ENCODE results near the gene VPS54. TPM values are rescaled to one million over a fixed set of nuclear protein-coding genes. Genes with fewer than 3 reads are reported as not detected.

Gene VPS54
- total RNA-seq, 1 experiment from 2014 or later = 20.7 TPM

DNA sequence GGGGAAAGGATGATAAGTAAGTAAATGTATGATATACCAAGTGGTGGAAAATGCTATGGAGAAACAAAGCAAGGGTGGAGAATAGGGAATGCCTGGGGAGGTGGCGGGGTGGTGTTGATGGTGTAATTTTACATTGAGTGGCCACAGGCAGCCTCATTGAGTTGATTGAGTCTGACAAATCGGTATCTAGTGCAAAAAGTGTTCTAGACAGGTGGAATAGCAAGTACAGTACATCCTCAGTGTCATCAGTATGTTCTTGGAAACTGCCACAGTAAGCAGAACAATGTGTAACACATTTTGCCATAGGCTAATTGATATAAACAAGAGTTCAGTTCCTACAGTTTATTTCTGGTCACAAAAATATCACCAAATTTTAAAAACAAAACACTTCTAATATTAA, 131.2 kb downstream of the VPS54 start:
- H3K9me2 ChIP-seq (ENCODE audit: insufficient read depth) = no peaks in the 10 kb centered on the region
- no peaks in the 10 kb centered on the region for H3F3A ChIP-seq (ENCODE audit: insufficient read depth, low read depth)
- DNase-seq = no peak
- H3K27me3 ChIP-seq (ENCODE audit: insufficient read depth, low read depth) = no peaks in the 10 kb centered on the region
- H3K4me2 ChIP-seq = no peak overlapping the region
- H3K4me3 ChIP-seq = no peak overlapping the region
- ChIA-PET POLR2A (ENCODE audit: unreplicated experiment) (no interaction called here), CTCF (no interaction called here)
- no peaks in the 10 kb centered on the region for H3K4me1 ChIP-seq (replicated peaks; ENCODE audit: insufficient read depth)
- no peak overlapping the region for H3K27ac ChIP-seq
- no peaks in the 10 kb centered on the region for H3K79me2 ChIP-seq (ENCODE audit: low read depth)
- intact Hi-C loops (cut with micrococcal nuclease; ENCODE audit: unreplicated experiment) = loop anchor here (2.0 to 5.0 kb wide), 5 partner anchors 47 to 1101 kb away; partner anchors contain the start of genes MDH1, UGP2 and WDPCP
- TF ChIP-seq EZH2 (IDR thresholded peaks at IDR 0.05; ENCODE audit: low read depth) = no peak
- TF ChIP-seq, protein P1, sequence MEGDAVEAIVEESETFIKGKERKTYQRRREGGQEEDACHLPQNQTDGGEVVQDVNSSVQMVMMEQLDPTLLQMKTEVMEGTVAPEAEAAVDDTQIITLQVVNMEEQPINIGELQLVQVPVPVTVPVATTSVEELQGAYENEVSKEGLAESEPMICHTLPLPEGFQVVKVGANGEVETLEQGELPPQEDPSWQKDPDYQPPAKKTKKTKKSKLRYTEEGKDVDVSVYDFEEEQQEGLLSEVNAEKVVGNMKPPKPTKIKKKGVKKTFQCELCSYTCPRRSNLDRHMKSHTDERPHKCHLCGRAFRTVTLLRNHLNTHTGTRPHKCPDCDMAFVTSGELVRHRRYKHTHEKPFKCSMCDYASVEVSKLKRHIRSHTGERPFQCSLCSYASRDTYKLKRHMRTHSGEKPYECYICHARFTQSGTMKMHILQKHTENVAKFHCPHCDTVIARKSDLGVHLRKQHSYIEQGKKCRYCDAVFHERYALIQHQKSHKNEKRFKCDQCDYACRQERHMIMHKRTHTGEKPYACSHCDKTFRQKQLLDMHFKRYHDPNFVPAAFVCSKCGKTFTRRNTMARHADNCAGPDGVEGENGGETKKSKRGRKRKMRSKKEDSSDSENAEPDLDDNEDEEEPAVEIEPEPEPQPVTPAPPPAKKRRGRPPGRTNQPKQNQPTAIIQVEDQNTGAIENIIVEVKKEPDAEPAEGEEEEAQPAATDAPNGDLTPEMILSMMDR (conservative IDR thresholded peaks at IDR 0.05) = no peak
- H2AFZ ChIP-seq = no peak overlapping the region
- H3K36me3 ChIP-seq (ENCODE audit: low read depth) = peaks cover 37% of the 10 kb centered on the region
- 0 out of 2 replicates have a peak, but pooled peaks cover 3% of the 10 kb centered on the region for H4K20me1 ChIP-seq (ENCODE audit: insufficient read depth)
- no peaks in the 10 kb centered on the region for H3K9me3 ChIP-seq (ENCODE audit: insufficient read depth, low read depth)
- BruUV-seq (replicated peaks) = no TSS peak

DNA sequence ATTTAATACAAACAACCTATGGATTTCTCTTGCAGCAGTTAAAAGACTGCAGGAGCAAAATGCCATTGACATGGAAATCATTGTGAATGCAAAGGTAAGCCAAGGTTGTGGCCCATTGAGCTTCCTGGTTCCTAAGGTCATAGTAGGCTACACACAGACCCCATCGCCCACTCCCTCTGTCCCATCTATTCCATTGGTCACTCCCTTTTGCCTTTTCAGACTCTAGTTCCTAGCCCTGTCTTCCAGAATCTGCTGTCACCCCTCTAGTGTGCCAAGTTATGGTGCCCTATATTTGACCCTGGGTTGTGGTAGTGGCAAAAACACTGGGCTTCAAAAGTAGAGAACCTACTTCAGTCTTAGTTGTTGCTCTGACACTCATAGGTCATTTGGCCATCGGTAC, 132.8 kb downstream of the VPS54 start:
- Histone ChIP-seq H2AFZ (no peak overlapping the region), H3F3A (ENCODE audit: insufficient read depth, low read depth) (no peaks in the 10 kb centered on the region), H3K9me3 (ENCODE audit: insufficient read depth, low read depth) (no peaks in the 10 kb centered on the region), H3K9me2 (ENCODE audit: insufficient read depth) (no peaks in the 10 kb centered on the region), H3K36me3 (ENCODE audit: low read depth) (peaks cover 29% of the 10 kb centered on the region), H3K4me2 (no peak overlapping the region), H3K27me3 (ENCODE audit: insufficient read depth, low read depth) (no peaks in the 10 kb centered on the region), H3K4me3 (no peak overlapping the region), H4K20me1 (ENCODE audit: insufficient read depth) (0 out of 2 replicates have a peak, but pooled peaks cover 3% of the 10 kb centered on the region), H3K27ac (no peak overlapping the region), H3K79me2 (ENCODE audit: low read depth) (no peaks in the 10 kb centered on the region), H3K4me1 (replicated peaks; ENCODE audit: insufficient read depth) (no peaks in the 10 kb centered on the region)
- TF ChIP-seq EZH2 (IDR thresholded peaks at IDR 0.05; ENCODE audit: low read depth) = no peak
- TF ChIP-seq, protein P1 (conservative IDR thresholded peaks at IDR 0.05) = no peak
- BruUV-seq (replicated peaks) = no TSS peak
- intact Hi-C loops (cut with micrococcal nuclease; ENCODE audit: unreplicated experiment) = loop anchor here (5.0 kb wide), 4 partner anchors 269 to 1099 kb away; partner anchors contain the start of genes MDH1 and WDPCP
- ChIA-PET POLR2A (ENCODE audit: unreplicated experiment) (no interaction called here), CTCF (interaction anchor here (0.7 kb wide), 1 partner anchor 283 kb away, joined by 6 read pairs; no protein-coding TSS in a partner anchor)
- DNase-seq = no peak

DNA sequence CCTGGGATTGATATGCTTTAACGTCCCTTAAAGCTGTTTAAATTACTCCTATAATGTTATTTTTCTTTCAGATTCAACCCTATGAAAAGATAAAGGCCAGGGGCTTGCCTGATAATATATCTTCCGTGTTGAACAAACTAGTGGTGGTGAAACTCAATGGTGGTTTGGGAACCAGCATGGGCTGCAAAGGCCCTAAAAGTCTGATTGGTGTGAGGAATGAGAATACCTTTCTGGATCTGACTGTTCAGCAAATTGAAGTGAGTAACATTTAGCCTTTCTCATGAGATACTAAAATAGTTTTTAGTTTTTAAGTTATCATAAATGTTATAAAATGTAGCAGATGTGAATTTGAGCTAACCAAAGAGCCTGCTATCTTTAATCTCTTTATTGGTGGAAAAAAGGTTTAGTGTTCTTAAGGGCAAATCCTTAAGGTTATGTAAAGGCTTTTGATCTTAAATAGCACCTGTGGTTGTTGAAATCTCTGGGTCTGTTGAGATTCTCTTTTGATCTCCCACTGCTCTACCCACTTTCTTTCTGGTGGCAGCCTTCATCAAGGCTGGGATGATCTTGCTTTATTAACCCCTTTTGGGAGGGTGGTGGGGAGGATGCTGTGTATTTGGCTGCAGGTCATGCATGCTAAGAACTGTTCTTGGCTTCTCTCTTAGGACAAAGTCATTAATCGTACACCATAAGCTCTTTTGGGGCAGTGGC, 136.7 kb downstream of the VPS54 start:
- no TSS peak for BruUV-seq (replicated peaks)
- Histone ChIP-seq H3K36me3 (ENCODE audit: low read depth) (0 out of 2 replicates have a peak, but pooled peaks cover 11% of the 10 kb centered on the region), H3K27me3 (ENCODE audit: insufficient read depth, low read depth) (no peaks in the 10 kb centered on the region), H3K9me3 (ENCODE audit: insufficient read depth, low read depth) (no peaks in the 10 kb centered on the region), H3F3A (ENCODE audit: insufficient read depth, low read depth) (no peaks in the 10 kb centered on the region), H3K4me1 (replicated peaks; ENCODE audit: insufficient read depth) (no peaks in the 10 kb centered on the region), H3K27ac (no peak overlapping the region), H3K79me2 (ENCODE audit: low read depth) (no peaks in the 10 kb centered on the region), H3K9me2 (ENCODE audit: insufficient read depth) (no peaks in the 10 kb centered on the region), H2AFZ (no peak overlapping the region), H4K20me1 (ENCODE audit: insufficient read depth) (no peaks in the 10 kb centered on the region; the same call in 1 of the 2 replicates), H3K4me2 (no peak overlapping the region), H3K4me3 (no peak overlapping the region)
- intact Hi-C loops (cut with micrococcal nuclease; ENCODE audit: unreplicated experiment) = no loop called here
- TF ChIP-seq EZH2 (IDR thresholded peaks at IDR 0.05; ENCODE audit: low read depth) = no peak
- TF ChIP-seq, protein P1 (conservative IDR thresholded peaks at IDR 0.05) = no peak
- CTCF ChIA-PET = interaction anchor here (0.6 kb wide), 1 partner anchor 1696 kb away, joined by 3 read pairs; no protein-coding TSS in a partner anchor
- POLR2A ChIA-PET (ENCODE audit: unreplicated experiment) = no interaction called here
- no peak for DNase-seq

All from PC-9 (cell line).